Measurements from ENCODE around the gene METTL21C.

Gene METTL21C

DNA sequence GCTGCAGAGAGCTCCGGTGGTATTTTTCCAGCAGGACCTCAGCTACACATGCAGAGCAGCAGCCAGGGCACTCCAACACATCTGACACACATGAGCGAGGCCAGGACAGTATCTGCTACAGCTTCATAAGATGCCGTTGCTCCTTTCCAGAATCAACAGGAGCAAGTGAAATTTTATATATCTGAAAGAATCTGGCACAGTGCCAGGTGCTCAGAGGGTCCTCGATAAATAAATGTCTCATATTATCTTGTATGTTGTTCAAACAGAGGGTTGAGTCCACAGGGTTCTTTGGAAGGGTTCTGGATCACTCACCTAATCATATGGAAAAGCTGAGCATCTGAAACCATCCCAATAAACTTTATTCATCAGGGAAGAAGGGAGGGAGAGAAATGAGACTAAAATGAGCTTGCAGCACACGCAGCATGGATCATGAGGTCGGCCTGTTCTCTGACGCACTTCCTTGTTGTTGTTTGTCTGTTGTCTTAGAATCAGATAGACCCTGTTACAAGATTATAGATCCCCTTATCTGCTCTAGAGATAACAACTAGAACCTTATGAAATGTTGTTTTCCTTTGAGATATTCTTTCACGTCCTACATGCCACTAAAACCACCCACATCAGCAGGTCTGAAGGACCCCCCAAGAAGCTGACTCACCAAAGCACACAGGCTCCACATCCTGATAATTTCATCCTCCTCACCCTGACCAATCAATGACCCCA, 3.2 kb upstream of the METTL21C start:
- no peak for DNase-seq (ENCODE audit: low read depth, low spot score)

DNA sequence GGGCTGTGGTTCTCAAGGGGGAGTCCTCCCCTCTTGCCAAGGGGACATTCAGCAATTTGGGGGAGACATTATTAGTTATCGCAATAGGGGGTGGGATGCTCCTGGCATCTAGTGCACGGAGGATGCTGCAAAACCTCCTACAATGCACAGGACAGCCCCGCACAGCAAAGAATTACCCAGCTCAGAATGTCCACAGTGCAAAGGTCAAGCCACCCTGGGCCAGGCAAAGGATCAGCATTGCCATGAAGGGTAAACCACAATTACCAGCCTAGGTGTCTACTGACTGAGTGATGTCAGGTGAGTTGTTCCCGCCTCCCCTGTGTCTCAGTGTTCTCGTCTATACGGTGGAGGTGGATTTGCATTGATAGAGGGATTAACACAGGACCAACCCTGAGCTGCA, 2.4 kb upstream of the METTL21C start:
- no peak for DNase-seq (ENCODE audit: low read depth, low spot score)

- DNase-seq (ENCODE audit: low read depth, low spot score) = no peak
Measured at GRCh38 chr13:102696465-102696864, 1.6 kb upstream of the METTL21C start.

- DNase-seq (ENCODE audit: low read depth, low spot score) = no peak
Measured at GRCh38 chr13:102693776-102694175, 1.1 kb downstream of the METTL21C start.

DNA sequence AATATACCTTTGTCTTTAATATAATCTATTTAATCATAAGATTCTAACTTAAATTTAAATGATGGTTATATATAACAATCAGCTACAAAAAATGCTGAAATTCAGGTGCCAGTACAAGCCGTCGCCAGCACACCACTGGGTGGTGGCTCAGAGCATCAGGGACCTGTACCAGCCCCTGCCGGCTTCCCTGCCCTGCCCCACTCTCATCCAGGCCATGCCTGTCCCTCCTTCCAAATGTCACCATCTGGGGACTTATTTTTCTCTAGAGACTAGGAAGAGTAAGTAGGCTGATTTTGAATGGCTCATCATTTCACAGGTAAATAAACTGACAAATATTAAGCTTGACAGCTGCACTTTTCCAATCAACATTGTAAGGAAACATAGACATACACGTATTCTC, 1.6 kb downstream of the METTL21C start:
- no peak for DNase-seq (ENCODE audit: low read depth, low spot score)

- peak; percentile 14 for DNase-seq (ENCODE audit: low read depth, low spot score)
Measured at GRCh38 chr13:102692491-102692826, 2.4 kb downstream of the METTL21C start.

DNA sequence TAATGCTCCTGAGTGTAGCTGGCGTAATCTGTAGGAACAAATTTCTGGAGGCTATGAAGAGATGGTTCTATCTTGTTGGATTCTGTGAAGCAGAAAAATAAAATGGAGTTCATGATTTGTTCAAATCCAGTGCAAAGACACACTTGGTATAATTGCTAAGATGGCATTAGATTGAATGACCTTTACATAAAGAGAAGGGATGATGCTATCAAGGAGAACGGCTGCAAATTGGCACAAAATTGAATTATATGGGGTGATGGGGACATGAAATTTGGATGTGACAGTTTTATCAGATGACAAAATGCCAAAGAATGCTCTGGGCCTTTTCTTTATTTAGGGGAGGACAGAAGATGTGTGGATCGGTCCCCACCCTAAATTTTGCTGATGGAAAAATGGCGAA, 4.0 kb downstream of the METTL21C start:
- no peak for DNase-seq (ENCODE audit: low read depth, low spot score)

- DNase-seq (ENCODE audit: low read depth, low spot score) = no peak
Measured at GRCh38 chr13:102688306-102688973, 6.4 kb downstream of the METTL21C start.

DNA sequence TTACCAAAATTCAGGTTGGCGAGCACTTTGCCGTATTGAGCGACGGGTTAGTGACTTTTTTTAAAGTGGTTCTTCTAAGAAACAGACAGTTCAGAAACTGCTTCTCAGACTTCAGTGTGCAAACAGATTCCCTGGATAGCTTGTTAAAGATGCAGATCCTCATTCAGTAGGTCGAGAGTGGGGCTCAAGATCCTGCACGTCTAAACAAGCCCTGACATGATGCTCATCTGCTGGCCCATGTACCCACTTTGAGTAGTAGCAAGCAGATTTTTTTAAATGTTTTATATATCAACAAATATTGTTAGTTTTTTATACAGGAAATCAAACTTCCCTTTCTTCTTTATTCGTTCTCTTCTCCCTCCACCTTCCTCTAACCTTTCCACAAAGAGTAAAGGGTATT, 7.3 kb downstream of the METTL21C start:
- DNase-seq (ENCODE audit: low read depth, low spot score) = no peak

GRCh38 chr13:102686024-102686423, 8.8 kb downstream of the METTL21C start:
- DNase-seq (ENCODE audit: low read depth, low spot score) = no peak

GRCh38 chr13:102683637-102684036, 11.2 kb downstream of the METTL21C start:
- DNase-seq (ENCODE audit: low read depth, low spot score) = no peak

GRCh38 chr13:102682727-102683126, 12.1 kb downstream of the METTL21C start:
- DNase-seq (ENCODE audit: low read depth, low spot score) = no peak

GRCh38 chr13:102682211-102682610, 12.6 kb downstream of the METTL21C start:
- DNase-seq (ENCODE audit: low read depth, low spot score) = no peak

DNA sequence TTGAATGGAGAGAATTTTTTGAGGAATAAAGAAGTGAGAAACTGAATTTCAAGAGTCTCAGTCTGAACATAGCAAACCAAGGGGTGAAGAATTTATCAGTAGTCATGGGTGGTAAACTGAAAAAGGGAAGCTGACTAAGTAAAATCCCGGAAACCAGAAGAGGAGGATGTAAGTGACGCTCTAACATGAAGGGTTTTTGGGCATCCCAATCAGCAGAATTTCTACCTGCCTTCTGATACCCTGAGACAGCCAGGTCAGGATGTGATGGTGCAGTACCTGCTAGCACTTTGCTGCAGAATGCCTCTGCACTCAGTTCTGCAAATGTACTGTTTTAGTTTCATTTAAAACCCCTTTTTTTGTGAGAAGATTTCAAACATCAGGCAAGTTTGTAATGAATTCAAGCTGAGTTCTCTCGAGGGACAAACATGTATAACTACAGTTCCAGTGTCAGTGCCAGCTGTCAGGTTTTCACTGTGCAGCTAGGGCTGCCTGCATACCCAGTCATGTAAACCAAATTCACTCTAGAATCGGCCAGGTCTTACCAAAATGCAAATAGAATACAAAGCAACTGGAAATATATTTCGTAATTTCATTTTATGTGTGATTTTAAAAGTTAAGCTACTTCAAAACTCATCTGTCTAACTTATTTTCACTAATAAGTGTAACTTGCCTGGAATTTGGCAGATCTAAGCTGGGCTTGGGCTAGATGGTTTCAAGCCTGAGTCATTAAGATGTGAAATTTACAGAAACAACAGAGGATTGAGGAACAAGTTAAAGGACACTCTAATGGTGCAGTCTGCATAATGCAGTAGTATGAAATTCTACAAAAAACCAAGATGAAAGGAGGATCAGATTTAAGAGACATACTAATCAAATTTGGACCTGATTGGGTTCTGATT, 13.8 kb downstream of the METTL21C start:
- DNase-seq (ENCODE audit: low read depth, low spot score) = no peak

DNA sequence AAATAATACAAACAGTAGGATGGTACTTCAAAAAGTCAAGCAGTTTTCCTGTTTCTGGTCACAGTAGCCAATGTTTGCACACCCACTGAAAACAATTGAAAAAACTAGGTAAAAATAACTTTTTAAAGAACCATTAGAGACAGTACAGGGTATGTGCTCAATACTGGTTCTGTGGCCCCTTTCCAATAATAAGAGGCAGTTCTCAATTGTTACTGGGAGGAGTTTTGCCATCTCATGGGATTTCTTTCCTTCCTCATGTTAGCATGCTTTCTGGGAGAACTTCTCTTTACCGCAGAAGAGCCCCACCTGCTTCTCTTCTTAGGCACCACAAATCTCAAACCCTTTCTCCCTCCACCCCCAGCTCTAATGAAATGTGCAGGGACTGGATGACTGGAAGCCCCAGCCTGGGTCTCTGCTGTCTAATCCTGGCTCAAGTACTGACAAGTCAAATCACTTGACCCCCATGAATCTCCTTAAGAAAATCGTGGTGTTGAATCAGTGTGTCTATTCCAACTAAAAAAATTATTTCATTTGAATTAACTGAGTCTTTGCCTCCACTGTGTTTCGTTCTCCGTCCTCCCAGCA, 14.6 kb downstream of the METTL21C start:
- no peak for DNase-seq (ENCODE audit: low read depth, low spot score)

DNA sequence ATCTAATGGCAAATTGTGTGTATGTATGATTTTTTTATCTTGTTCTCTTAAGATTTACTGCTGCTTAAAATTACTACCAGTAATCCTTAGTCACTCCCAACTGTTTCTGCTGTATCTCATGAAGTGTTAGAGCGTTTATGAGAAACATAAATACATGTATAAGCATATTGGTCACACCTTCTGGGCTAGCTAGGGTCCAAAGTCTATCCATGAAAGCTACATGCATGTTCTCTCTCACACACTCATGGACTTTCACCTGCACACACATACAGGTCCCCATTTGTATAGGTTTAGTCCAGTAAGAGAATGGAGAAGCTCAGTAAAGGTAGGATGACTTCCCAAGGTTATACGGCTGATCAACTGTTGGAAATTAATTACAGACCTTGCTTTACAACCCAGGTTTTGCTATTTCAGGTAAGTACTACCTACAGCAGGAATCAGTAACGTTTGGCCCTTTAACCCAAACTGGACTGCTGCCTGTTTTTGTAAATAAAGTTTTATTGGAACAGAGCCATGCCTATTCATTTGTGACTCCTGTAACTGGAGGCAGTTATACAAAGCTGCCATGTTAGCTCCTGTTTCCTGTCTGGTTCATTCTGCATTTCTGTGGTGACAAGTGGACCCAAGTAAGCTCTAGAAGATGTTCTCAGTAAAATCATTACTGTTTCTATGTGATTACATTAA, 15.3 kb downstream of the METTL21C start:
- DNase-seq (ENCODE audit: low read depth, low spot score) = no peak

- peak; percentile 35 for DNase-seq (ENCODE audit: low read depth, low spot score)
Measured at GRCh38 chr13:102678339-102679107, 16.3 kb downstream of the METTL21C start.

DNA sequence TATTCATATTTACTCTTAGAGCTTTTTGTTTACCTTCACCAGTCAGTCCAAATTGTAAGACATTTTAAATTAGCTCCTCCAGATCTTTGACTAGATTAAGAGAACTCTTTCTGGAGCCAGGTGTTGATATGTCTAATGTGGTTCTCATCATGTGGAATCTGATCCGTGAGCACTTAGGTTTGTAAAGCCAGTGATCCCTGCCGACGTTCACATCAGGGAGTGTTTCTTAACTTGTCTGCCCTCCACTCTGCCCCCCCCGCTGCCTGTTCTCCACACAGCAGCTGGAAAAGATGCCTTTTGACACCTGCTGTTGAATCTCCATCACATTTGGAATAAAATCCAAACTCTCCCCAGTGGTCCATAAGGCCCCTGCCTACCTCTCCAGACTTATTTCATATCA, 17.7 kb downstream of the METTL21C start:
- DNase-seq (ENCODE audit: low read depth, low spot score) = no peak

- no peak for DNase-seq (ENCODE audit: low read depth, low spot score)
Measured at GRCh38 chr13:102675115-102675514, 19.7 kb downstream of the METTL21C start.

GRCh38 chr13:102670130-102670529, 24.7 kb downstream of the METTL21C start:
- no peak for DNase-seq (ENCODE audit: low read depth, low spot score)

DNA sequence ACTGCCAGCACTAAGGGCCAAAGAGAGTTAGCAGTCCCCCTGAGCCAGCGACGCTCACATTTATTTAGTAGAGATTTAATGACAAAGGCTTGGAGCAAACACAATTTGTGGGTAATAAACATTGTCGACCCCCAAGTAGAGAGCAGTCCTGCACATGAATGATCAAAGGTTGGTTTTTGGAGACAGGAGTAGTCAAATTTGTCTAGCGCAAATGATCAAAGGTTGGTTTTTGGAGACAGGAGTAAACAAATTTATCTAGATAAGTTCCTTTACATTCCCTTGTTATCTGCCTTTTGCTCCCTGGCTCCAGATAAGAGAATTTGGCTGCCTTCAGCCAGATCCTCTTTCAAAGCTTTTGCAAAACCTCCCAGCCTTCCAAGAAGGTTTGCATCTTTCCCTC, 26.9 kb downstream of the METTL21C start:
- DNase-seq (ENCODE audit: low read depth, low spot score) = no peak
